Measurements from ENCODE around the gene EIF6.

Gene EIF6

GRCh38 chr20:35292504-35293285 lies 8.1 kb upstream of the EIF6 start:
- no peaks in the 10 kb centered on the region for H3K4me1 ChIP-seq (ENCODE audit: insufficient read depth, low read length)
- no peak overlapping the region for H3K4me3 ChIP-seq (ENCODE audit: low read depth in 1 of 2, low read length in 2 of 2)
- no peaks in the 10 kb centered on the region for H3K36me3 ChIP-seq (ENCODE audit: insufficient read depth, low read length)
- H3K27me3 ChIP-seq (ENCODE audit: control insufficient read depth in 1 of 2, insufficient read depth in 2 of 2, low read length in 2 of 2): peaks cover 0 to 12% of the 10 kb centered on the region in 2 donors
- no peak overlapping the region for H3K9ac ChIP-seq (ENCODE audit: low read length)
- H3K9me3 ChIP-seq (ENCODE audit: low read length): no peaks in the 10 kb centered on the region
- H3K27ac ChIP-seq (ENCODE audit: low read depth, low read length): no peak overlapping the region

- Histone ChIP-seq H3K27me3 (ENCODE audit: control insufficient read depth in 1 of 2, insufficient read depth in 2 of 2, low read length in 2 of 2) (peaks cover 0 to 12% of the 10 kb centered on the region in 2 donors), H3K9me3 (ENCODE audit: low read length) (no peaks in the 10 kb centered on the region), H3K27ac (ENCODE audit: low read depth, low read length) (no peak within 1 kb of the TSS), H3K4me3 (ENCODE audit: low read depth in 1 of 2, low read length in 2 of 2) (no peak within 1 kb of the TSS), H3K9ac (ENCODE audit: low read length) (no peak within 1 kb of the TSS), H3K36me3 (ENCODE audit: insufficient read depth, low read length) (no peaks in the 10 kb centered on the region), H3K4me1 (ENCODE audit: insufficient read depth, low read length) (no peaks in the 10 kb centered on the region)
These were observed 7.3 kb upstream of the EIF6 start, which contains the start of gene FAM83C for GRCh38 chr20:35291654-35292503. TSS of gene FAM83C (minus strand) at chr20:35292425. CDS start at chr20:35292304, 121 bp downstream.

- Histone ChIP-seq H3K27me3 (ENCODE audit: control insufficient read depth in 1 of 2, insufficient read depth in 2 of 2, low read length in 2 of 2) (peaks cover 0 to 8% of the 10 kb centered on the region in 2 donors), H3K4me1 (ENCODE audit: insufficient read depth, low read length) (no peaks in the 10 kb centered on the region), H3K36me3 (ENCODE audit: insufficient read depth, low read length) (no peaks in the 10 kb centered on the region), H3K27ac (ENCODE audit: low read depth, low read length) (no peak overlapping the region), H3K9ac (ENCODE audit: low read length) (no peak overlapping the region), H3K4me3 (ENCODE audit: low read depth in 1 of 2, low read length in 2 of 2) (no peak overlapping the region), H3K9me3 (ENCODE audit: low read length) (no peaks in the 10 kb centered on the region)
These were observed 6.4 kb upstream of the EIF6 start for GRCh38 chr20:35290887-35291417.

GRCh38 chr20:35290186-35290886 lies 5.8 kb upstream of the EIF6 start:
- peaks cover 0 to 7% of the 10 kb centered on the region in 2 donors for H3K27me3 ChIP-seq (ENCODE audit: control insufficient read depth in 1 of 2, insufficient read depth in 2 of 2, low read length in 2 of 2)
- no peaks in the 10 kb centered on the region for H3K36me3 ChIP-seq (ENCODE audit: insufficient read depth, low read length)
- no peak overlapping the region for H3K9ac ChIP-seq (ENCODE audit: low read length)
- no peak overlapping the region for H3K27ac ChIP-seq (ENCODE audit: low read depth, low read length)
- H3K9me3 ChIP-seq (ENCODE audit: low read length): no peaks in the 10 kb centered on the region
- no peak overlapping the region for H3K4me3 ChIP-seq (ENCODE audit: low read depth in 1 of 2, low read length in 2 of 2)
- no peaks in the 10 kb centered on the region for H3K4me1 ChIP-seq (ENCODE audit: insufficient read depth, low read length)

GRCh38 chr20:35288325-35289060 lies 3.9 kb upstream of the EIF6 start:
- Histone ChIP-seq H3K27me3 (ENCODE audit: control insufficient read depth in 1 of 2, insufficient read depth in 2 of 2, low read length in 2 of 2) (peaks cover 0 to 1% of the 10 kb centered on the region in 2 donors), H3K4me3 (ENCODE audit: low read depth in 1 of 2, low read length in 2 of 2) (no peak overlapping the region), H3K36me3 (ENCODE audit: insufficient read depth, low read length) (no peaks in the 10 kb centered on the region), H3K4me1 (ENCODE audit: insufficient read depth, low read length) (peaks cover 4% of the 10 kb centered on the region), H3K9me3 (ENCODE audit: low read length) (no peaks in the 10 kb centered on the region), H3K9ac (ENCODE audit: low read length) (no peak overlapping the region), H3K27ac (ENCODE audit: low read depth, low read length) (no peak overlapping the region)

GRCh38 chr20:35287509-35288324 lies 3.1 kb upstream of the EIF6 start:
- Histone ChIP-seq H3K9ac (ENCODE audit: low read length) (no peak overlapping the region), H3K27ac (ENCODE audit: low read depth, low read length) (no peak overlapping the region), H3K36me3 (ENCODE audit: insufficient read depth, low read length) (no peaks in the 10 kb centered on the region), H3K4me1 (ENCODE audit: insufficient read depth, low read length) (peaks cover 7% of the 10 kb centered on the region), H3K9me3 (ENCODE audit: low read length) (no peaks in the 10 kb centered on the region), H3K27me3 (ENCODE audit: control insufficient read depth in 1 of 2, insufficient read depth in 2 of 2, low read length in 2 of 2) (no peaks in the 10 kb centered on the region), H3K4me3 (ENCODE audit: low read depth in 1 of 2, low read length in 2 of 2) (no peak overlapping the region)

- no peaks in the 10 kb centered on the region for H3K9me3 ChIP-seq (ENCODE audit: low read length)
- H3K4me3 ChIP-seq (ENCODE audit: low read depth in 1 of 2, low read length in 2 of 2): no peak overlapping the region
- no peaks in the 10 kb centered on the region for H3K36me3 ChIP-seq (ENCODE audit: insufficient read depth, low read length)
- H3K4me1 ChIP-seq (ENCODE audit: insufficient read depth, low read length): peaks cover 7% of the 10 kb centered on the region
- H3K27me3 ChIP-seq (ENCODE audit: control insufficient read depth in 1 of 2, insufficient read depth in 2 of 2, low read length in 2 of 2): no peaks in the 10 kb centered on the region
- H3K9ac ChIP-seq (ENCODE audit: low read length): no peak overlapping the region
- no peak overlapping the region for H3K27ac ChIP-seq (ENCODE audit: low read depth, low read length)
These were observed 2.4 kb upstream of the EIF6 start for GRCh38 chr20:35286899-35287508.

- Histone ChIP-seq H3K36me3 (ENCODE audit: insufficient read depth, low read length) (no peaks in the 10 kb centered on the region), H3K27ac (ENCODE audit: low read depth, low read length) (no peak overlapping the region), H3K4me1 (ENCODE audit: insufficient read depth, low read length) (peaks cover 7% of the 10 kb centered on the region), H3K27me3 (ENCODE audit: control insufficient read depth in 1 of 2, insufficient read depth in 2 of 2, low read length in 2 of 2) (no peaks in the 10 kb centered on the region), H3K9me3 (ENCODE audit: low read length) (no peaks in the 10 kb centered on the region), H3K9ac (ENCODE audit: low read length) (no peak overlapping the region), H3K4me3 (ENCODE audit: low read depth in 1 of 2, low read length in 2 of 2) (no peak overlapping the region)
These were observed 1.7 kb upstream of the EIF6 start for GRCh38 chr20:35286077-35286898.

GRCh38 chr20:35285806-35286076 lies 1.2 kb upstream of the EIF6 start:
- Histone ChIP-seq H3K27me3 (ENCODE audit: control insufficient read depth in 1 of 2, insufficient read depth in 2 of 2, low read length in 2 of 2) (no peaks in the 10 kb centered on the region), H3K4me1 (ENCODE audit: insufficient read depth, low read length) (peaks cover 7% of the 10 kb centered on the region), H3K9me3 (ENCODE audit: low read length) (no peaks in the 10 kb centered on the region), H3K4me3 (ENCODE audit: low read depth in 1 of 2, low read length in 2 of 2) (no peak overlapping the region), H3K9ac (ENCODE audit: low read length) (no peak overlapping the region), H3K27ac (ENCODE audit: low read depth, low read length) (no peak overlapping the region), H3K36me3 (ENCODE audit: insufficient read depth, low read length) (peaks cover under 1% of the 10 kb centered on the region)
